ENCODE data around the gene WDR54.

GRCh38 chr2:74436111-74436805 lies 14.7 kb downstream of the WDR54 start:
- TF ChIP-seq POLR2AphosphoS5 (IDR thresholded peaks at IDR 0.05; ENCODE audit: borderline replicate concordance, low read depth, low read length) (no peak), EZH2 (IDR thresholded peaks at IDR 0.05) (no peak), FOXP2 (optimal IDR thresholded peaks at IDR 0.05; ENCODE audit: control extremely low read depth, extremely low read length, insufficient read depth) (no peak)

All from SK-N-MC (cell line).